Activated CD8-positive, alpha-beta memory T cell treated with anti-CD3 and anti-CD28 coated beads, Interleukin-2, amount 50 U/mL, for 4 hours (primary cell): ENCODE measurements around the gene KRTAP10-3.

Source experiments
- DNase-seq: peaks from one replicate; pipeline ENCODE4 v3.0.0-alpha.2; 2020

Gene KRTAP10-3

GRCh38 chr21:44527156-44527982 lies 31.2 kb downstream of the KRTAP10-3 start:
- DNase-seq = peak; percentile 5

GRCh38 chr21:44526096-44526997 lies 32.2 kb downstream of the KRTAP10-3 start:
- DNase-seq = no peak

- DNase-seq = peak; percentile 4
Observed at GRCh38 chr21:44525391-44526095, 33.1 kb downstream of the KRTAP10-3 start.

- DNase-seq = no peak
Observed at GRCh38 chr21:44524414-44525371, 33.9 kb downstream of the KRTAP10-3 start.

- no peak for DNase-seq
Observed at GRCh38 chr21:44523567-44524413, 34.8 kb downstream of the KRTAP10-3 start.

GRCh38 chr21:44522753-44523204 lies 35.8 kb downstream of the KRTAP10-3 start:
- DNase-seq = no peak

- peak; percentile 11 for DNase-seq
Observed at GRCh38 chr21:44521928-44522752, 36.5 kb downstream of the KRTAP10-3 start.

GRCh38 chr21:44521301-44521927 lies 37.2 kb downstream of the KRTAP10-3 start:
- DNase-seq = no peak

- peak; percentile 12 for DNase-seq
Observed at GRCh38 chr21:44520326-44521300, 38.0 kb downstream of the KRTAP10-3 start.

- no peak for DNase-seq
Observed at GRCh38 chr21:44519346-44520325, 39.0 kb downstream of the KRTAP10-3 start.

GRCh38 chr21:44518686-44519085 lies 39.9 kb downstream of the KRTAP10-3 start:
- DNase-seq = no peak

GRCh38 chr21:44517175-44517899 lies 41.3 kb downstream of the KRTAP10-3 start:
- no peak for DNase-seq

- no peak for DNase-seq
Observed at GRCh38 chr21:44516828-44517174, 41.8 kb downstream of the KRTAP10-3 start.

GRCh38 chr21:44516342-44516741 lies 42.3 kb downstream of the KRTAP10-3 start:
- DNase-seq = no peak

- no peak for DNase-seq
Observed at GRCh38 chr21:44515359-44516165, 43.0 kb downstream of the KRTAP10-3 start.
